ENCODE measurements around the gene SPOCD1. TPM values are rescaled to one million over a fixed set of nuclear protein-coding genes. Genes with fewer than 3 reads are reported as not detected.
"Not testable (repeated sequence)": the region's sequence is repeated elsewhere in the genome, so short reads cannot be mapped to it uniquely, and the experiment has no call there.

Gene SPOCD1
- total RNA-seq, 1 donor from 2014 or later = 1.1 TPM

DNA sequence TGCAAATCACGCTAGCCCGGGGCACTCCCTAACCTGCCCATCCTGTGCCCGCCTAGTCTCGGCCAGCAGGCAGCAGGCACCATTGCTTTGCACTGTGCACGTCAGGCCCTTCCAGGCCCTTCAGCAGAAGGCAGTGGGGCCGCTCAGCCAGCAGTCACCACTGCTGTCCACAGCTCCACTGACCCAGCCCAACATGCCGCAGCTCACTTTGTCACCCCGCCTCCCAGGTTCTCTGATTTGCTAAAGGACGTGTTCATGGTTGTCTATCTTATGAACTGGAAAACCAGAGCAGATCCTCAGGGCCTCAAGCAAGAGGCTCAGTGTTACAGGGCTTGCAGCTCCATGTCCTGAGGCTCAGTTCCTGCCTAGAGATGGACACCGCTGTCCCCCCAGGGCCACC is 14.2 kb upstream of the SPOCD1 start:
- Mint-ChIP-seq H3K27me3 (peaks cover 7% of the 10 kb centered on the region), H3K4me1 (ENCODE audit: unreplicated experiment) (peaks cover 10% of the 10 kb centered on the region), H3K9me3 (no peaks in the 10 kb centered on the region), H3K27ac (no peak overlapping the region), H3K36me3 (no peaks in the 10 kb centered on the region), H3K4me3 (no peak overlapping the region)
- DNase-seq (ENCODE audit: extremely low spot score, unreplicated experiment) = peak; percentile 63
- TF ChIP-seq, protein P1, sequence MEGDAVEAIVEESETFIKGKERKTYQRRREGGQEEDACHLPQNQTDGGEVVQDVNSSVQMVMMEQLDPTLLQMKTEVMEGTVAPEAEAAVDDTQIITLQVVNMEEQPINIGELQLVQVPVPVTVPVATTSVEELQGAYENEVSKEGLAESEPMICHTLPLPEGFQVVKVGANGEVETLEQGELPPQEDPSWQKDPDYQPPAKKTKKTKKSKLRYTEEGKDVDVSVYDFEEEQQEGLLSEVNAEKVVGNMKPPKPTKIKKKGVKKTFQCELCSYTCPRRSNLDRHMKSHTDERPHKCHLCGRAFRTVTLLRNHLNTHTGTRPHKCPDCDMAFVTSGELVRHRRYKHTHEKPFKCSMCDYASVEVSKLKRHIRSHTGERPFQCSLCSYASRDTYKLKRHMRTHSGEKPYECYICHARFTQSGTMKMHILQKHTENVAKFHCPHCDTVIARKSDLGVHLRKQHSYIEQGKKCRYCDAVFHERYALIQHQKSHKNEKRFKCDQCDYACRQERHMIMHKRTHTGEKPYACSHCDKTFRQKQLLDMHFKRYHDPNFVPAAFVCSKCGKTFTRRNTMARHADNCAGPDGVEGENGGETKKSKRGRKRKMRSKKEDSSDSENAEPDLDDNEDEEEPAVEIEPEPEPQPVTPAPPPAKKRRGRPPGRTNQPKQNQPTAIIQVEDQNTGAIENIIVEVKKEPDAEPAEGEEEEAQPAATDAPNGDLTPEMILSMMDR (conservative IDR thresholded peaks at IDR 0.05) = no peak

DNA sequence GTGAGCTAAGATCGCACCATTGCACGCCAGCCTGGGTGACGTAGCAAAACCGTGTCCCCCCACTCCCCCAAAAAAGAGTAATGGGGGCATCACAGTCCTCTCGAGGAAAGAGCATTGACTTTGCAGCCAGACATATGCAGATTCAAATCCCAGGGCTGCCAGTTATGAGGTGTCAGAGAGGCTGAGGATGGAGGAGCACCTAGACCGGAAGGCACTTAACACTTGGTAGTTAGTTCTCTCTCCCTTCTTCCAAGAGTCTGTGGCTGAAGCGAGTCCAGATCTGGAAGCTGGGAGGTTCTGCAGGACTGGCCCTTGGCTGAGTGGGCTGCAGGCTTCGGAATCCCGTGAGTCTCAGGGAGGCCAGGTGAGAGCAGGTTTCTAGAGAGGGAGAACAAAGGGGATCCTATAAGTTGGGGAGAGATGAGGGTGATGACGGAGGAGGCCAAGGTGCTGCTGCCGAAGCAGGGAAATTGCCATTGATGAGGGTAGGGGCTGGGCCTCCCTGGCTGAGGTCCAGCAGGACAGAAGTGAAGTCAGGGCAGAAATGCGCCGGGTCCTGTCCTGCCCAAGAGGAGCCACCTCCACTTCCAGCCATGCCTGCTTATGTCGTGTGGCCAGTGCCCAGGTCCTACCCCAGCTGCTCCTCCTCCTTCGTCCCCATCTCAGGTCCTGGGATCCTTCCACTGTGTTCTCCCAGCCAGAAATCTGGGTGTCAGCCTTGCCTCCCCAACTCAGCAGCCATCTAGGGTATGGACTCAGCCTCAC is 13.3 kb upstream of the SPOCD1 start:
- Mint-ChIP-seq H3K9me3 (no peaks in the 10 kb centered on the region), H3K27ac (no peak overlapping the region), H3K27me3 (peaks cover 7% of the 10 kb centered on the region), H3K4me3 (no peak overlapping the region), H3K36me3 (no peaks in the 10 kb centered on the region), H3K4me1 (ENCODE audit: unreplicated experiment) (peaks cover 10% of the 10 kb centered on the region)
- no peak for DNase-seq (ENCODE audit: extremely low spot score, unreplicated experiment)
- TF ChIP-seq, protein P1 (conservative IDR thresholded peaks at IDR 0.05) = no peak

DNA sequence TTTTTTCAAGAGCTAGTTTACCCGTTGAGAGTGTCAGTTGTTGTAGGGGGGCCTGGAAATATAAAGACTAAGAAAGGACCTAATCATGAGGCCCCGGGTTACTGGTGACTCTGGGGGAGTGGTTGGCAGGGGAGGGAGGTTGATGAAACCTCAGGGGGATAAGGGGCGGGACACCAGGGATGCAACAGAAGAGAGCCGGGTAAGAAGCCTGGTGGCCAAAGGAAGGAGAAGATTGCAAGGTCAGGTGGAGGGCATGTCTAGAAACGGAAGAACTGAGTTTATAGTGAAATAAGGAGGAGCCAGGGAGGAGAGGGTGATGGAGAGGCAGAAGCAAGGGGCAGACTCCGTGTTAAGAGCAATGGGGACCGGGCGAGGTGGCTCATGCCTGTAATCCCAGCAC is 12.5 kb upstream of the SPOCD1 start:
- Mint-ChIP-seq H3K27me3 (peaks cover 7% of the 10 kb centered on the region), H3K4me1 (ENCODE audit: unreplicated experiment) (peaks cover 10% of the 10 kb centered on the region), H3K9me3 (no peaks in the 10 kb centered on the region), H3K4me3 (no peak overlapping the region), H3K36me3 (no peaks in the 10 kb centered on the region), H3K27ac (no peak overlapping the region)
- DNase-seq (ENCODE audit: extremely low spot score, unreplicated experiment) = no peak
- TF ChIP-seq, protein P1 (conservative IDR thresholded peaks at IDR 0.05) = no peak

DNA sequence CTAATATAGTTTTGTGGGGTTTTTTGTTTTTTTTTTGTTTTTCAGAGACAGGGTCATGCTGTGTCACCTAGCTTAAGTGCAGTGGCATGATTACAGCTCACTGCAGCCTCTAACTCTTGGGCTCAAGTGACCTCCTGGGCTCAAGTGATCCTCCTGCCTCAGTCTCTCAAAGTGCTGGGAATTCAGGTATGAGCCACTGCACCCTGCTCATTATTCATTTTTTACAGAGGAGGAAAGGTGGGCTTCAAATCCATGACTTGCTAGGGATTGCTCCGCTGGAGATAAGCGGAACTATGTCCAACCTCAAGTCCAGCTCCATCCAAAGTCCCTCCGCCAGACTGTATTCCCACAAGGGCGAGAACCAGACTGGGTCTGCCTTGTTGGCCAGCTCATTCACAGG is 8.0 kb upstream of the SPOCD1 start:
- H3K27ac Mint-ChIP-seq = no peak overlapping the region
- TF ChIP-seq, protein P1 (conservative IDR thresholded peaks at IDR 0.05) = no peak
- no peaks in the 10 kb centered on the region for H3K36me3 Mint-ChIP-seq
- no peaks in the 10 kb centered on the region for H3K9me3 Mint-ChIP-seq
- H3K4me3 Mint-ChIP-seq = no peak overlapping the region
- H3K27me3 Mint-ChIP-seq = peaks cover 4% of the 10 kb centered on the region
- no peaks in the 10 kb centered on the region for H3K4me1 Mint-ChIP-seq (ENCODE audit: unreplicated experiment)
- no peak for DNase-seq (ENCODE audit: extremely low spot score, unreplicated experiment)

DNA sequence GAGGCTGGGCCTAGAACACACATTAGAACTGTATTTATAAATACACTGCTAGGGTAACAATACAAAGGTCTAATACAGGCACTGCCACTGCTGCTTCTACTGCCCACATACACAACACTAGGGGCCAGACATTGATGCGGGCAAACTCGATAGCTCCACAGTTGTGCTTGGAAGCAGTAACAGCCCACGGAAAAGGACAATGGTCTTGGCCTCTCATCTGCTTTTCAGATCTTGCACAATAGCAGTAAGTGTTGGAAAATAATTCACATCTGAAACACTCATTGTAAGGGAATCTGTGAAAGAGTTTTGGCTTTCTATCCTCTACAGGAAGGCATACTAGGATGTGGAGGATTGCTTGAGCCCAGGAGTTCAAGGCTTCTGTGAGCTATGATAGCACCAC is 6.9 kb upstream of the SPOCD1 start:
- no peak for DNase-seq (ENCODE audit: extremely low spot score, unreplicated experiment)
- H3K27ac Mint-ChIP-seq = no peak overlapping the region
- H3K9me3 Mint-ChIP-seq = no peaks in the 10 kb centered on the region
- H3K4me3 Mint-ChIP-seq = no peak overlapping the region
- no peaks in the 10 kb centered on the region for H3K4me1 Mint-ChIP-seq (ENCODE audit: unreplicated experiment)
- H3K36me3 Mint-ChIP-seq = no peaks in the 10 kb centered on the region
- no peaks in the 10 kb centered on the region for H3K27me3 Mint-ChIP-seq
- TF ChIP-seq, protein P1 (conservative IDR thresholded peaks at IDR 0.05) = no peak

DNA sequence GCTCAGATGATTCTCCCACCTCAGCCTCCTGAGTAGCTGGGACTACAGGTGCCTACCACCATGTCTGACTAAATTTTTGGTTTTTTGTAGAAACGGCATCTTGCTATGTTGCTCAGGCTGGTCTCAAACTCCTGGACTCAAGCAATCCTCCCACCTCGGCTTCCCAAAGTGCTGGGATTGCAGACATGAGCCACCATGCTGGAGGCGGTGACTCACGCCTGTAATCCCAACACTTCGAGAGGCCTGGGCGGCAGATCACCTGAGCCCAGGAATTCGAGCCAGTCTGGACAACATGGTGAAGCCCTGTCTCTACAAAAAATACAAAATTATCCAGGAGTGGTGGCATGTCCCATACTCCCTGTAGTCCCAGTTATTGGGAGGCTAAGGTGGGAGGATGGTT is 4.4 kb upstream of the SPOCD1 start:
- H3K4me1 Mint-ChIP-seq (ENCODE audit: unreplicated experiment); DNase-seq (ENCODE audit: extremely low spot score, unreplicated experiment); H3K4me3 Mint-ChIP-seq; H3K27ac Mint-ChIP-seq; H3K36me3 Mint-ChIP-seq; H3K27me3 Mint-ChIP-seq; H3K9me3 Mint-ChIP-seq: not testable (repeated sequence)

Measured in type B pancreatic cell (in vitro differentiated cells).